ENCODE results near the gene PANK2.
"Not testable (repeated sequence)": the region's sequence is repeated elsewhere in the genome, so short reads cannot be mapped to it uniquely, and the experiment has no call there.

Gene PANK2

DNA sequence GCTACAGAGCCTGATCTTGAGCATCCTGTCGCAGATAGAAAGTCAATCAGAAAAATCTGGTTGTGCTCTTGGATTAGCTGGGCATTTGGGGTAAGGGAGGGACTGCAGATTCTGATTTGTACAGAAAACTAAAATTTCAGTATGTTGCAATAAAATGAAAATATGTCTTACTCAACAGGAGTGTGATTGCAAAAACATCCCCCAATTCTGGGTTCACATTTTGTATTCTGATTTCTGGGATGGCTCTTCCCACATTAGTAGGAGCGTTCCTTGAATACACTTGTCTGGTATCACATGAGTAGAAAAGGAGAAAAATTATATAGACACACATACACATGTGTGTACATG lies 40.5 kb downstream of the PANK2 start:
- no peak for DNase-seq (ENCODE audit: low spot score)

DNA sequence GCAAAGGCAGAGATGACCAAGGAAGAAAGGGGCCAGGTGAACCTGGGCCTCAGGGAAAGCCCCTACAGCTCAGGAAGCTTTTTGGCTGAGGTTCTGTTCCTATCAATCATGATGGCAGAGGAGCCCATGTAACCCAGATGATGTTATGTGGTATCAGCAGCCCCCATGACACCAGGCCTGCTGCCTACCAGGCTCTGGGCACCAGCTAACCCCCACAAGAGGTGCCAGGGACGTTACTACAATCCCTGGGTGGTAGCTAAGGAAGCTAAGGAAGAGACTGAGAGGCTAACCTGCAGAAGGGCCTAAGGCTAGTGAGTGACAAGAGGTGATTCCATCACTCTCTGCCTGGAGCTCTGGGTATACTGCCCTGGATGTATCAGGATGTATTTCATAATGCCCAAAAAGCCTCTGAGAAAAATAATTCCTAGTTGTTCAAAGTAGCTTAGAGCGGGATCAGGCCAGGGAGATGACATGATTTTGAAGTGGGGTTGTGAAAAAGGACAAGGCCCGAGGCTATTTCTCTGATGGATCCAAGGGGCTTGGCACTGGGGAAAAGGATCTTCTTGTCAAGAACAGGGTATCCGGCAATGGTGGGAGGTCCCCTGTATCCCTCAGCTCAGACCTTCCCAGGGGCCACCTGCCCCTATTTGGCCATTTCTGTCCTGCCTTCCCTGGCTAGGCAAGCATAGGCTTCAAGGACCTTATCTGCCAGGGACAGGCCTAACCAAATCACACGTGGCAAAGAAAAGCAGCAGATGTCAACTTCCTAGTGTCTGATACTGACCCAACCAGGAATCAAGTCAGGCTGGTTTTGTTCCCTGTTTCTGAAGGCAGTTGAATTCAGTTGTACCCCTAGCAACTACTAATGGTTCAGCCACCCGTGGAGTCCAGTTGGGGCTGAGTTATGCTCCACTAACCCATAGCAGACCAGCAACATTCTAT lies 41.3 kb downstream of the PANK2 start:
- DNase-seq (ENCODE audit: low spot score): no peak

DNA sequence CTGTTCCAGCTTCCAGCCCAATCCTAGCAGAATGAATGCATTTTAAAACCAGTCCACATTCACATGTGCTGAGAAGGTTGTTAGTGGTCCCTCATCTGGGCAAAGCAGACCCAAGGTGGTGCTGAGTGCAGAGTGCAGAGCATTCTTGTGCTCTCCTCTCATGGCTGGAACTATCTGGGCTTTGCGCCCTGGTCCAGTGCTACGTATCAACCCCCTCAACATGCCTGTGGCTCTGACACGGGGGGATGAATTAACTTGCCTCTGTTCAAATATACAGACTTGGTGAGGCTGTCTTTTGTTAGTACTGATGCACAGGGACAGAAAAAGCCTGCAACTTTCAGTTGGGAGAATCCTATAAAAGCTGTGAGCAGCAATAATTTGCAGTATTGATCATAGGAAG lies 42.5 kb downstream of the PANK2 start:
- DNase-seq (ENCODE audit: low spot score): no peak

DNA sequence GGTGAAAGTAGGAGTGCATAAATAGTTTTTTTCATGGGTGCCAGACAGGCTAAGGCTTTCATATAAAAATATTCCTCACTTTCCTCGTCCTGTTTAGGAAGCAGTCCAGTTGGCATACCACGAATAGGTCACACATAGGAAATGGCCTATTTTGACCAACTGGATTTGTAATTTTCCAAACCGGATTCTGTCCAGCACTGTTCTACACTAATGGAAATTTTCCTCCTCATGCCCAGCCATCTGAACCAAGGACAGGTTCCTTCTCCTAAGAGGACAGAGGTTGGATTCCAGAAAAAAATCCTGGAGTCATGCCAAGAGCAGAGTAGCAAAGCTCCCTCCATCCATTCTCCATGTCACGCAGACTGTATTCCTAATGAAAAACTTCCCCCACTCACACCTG lies 43.1 kb downstream of the PANK2 start:
- DNase-seq (ENCODE audit: low spot score): no peak

DNA sequence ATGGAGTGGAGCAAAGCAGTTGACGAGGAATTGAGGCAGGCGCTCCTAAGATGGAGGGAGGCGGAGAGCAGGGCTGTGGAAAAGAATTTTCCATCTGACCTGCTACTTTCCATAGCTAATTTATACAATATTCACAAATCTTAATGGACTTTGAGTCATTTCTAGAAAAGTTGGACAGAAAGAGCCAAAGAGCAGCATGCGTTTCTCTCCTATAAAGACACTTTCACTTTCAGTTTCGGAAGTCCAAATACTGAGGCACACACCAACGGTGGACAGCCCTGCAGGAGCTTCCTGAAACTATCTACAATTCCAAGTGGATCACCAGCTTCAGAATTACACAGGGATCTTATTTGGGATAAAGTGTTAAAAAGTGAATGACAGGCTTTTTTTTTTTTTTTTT lies 43.5 kb downstream of the PANK2 start:
- no peak for DNase-seq (ENCODE audit: low spot score)

DNA sequence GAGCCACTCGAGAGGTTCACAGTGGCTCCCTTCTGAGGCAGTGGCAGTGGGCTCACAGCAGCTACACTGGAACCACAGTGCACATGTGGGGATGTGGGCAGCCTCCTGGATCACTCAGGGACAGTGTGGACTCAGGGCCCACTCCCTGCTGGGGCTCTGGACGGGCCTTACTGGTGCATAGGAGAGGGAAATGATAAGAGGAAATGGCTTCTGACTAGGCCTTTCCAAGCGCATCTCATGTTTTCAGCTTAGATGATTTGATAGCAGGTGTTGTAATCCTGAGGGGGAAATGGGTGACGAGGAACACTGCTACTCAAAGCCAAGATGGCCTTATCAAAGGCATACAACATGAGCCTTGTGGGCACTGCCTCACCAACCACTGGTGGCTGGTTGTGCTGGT lies 44.0 kb downstream of the PANK2 start:
- no peak for DNase-seq (ENCODE audit: low spot score)

DNA sequence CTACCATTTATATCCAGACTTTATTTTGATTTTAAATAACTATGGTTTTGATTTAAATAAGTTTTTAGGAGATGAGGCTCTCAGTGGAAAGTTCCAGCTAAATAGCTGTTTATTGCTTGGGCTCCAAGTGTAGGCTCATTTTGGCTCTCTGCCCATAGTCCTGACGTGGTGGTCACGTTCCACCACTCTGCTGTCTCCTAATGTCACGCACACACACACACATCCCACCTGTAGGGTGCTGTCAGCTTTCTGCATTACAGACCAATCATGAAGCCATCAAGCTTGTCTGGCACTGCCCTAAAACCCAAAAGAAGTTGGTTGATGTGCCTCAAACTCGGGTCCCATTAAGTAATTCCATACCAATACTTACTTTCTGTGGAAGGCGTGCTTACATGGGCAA lies 45.4 kb downstream of the PANK2 start:
- no peak for DNase-seq (ENCODE audit: low spot score)

DNA sequence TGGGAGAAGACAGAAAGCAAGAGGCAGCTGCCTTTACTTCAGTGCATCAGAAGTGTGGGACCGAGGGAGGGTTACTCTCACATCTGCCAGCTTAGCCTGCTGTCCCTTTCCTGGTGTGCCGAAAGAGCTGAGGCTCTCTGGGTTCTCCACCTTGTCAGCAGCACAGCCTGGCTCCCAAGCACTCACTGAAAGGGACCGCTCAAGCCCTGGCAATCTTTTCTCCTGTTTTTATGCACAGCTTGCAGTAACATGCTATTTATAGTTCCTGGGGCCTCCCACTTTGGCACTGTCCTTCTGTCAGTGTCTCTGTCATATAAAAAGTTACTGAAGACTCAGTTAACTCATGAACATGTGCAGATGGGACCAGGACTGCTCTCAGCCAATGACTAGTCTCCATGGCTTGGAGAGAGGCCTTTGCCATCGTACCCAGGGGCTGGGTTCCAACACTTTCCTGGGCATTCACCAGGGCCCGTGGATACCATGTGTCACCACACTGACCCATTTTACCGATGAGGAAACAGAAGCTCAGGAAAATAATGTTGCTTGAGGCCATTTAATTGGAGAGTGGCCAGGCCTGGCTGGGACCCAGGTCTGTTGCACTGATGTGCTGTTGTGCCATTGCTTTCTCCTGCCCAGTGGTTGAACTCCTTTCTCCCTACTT lies 46.2 kb downstream of the PANK2 start:
- DNase-seq (ENCODE audit: low spot score): no peak

DNA sequence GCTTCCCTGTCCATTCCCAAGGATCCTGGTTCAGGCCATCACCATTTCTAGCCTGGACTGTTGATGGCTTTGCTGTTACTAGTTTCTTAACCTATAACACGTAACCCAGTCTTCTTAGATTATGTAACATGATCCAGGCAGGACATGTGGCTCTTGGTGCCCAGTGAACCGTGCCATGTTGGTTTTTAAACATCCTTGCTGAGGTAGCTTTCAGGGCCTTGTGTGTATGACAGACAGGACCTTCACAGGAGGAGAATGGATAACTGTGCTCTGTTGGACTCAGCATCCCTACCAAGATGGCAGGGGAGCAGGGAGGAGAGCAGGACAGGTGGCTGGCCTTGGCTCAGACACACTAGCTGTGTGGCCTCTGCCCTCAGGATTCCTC lies 46.8 kb downstream of the PANK2 start:
- DNase-seq (ENCODE audit: low spot score): no peak

DNA sequence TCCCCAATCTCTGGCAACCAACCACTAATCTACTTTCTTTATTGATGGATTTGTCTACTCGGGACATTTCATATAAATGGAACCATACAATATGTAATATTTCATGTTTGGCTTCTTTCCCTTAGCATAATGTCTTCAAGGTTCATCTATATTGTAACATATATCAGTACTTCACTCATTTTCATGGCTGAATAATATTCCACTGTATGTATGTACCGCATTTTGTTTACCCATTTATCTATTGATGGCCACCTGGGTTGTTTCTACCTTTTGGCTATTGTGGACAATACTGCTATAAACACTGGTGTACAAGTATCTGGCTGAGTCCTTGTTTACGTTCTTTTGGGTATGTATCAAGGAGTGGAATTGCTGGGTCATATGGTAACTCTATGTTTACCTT lies 48.4 kb downstream of the PANK2 start:
- no peak for DNase-seq (ENCODE audit: low spot score)

DNA sequence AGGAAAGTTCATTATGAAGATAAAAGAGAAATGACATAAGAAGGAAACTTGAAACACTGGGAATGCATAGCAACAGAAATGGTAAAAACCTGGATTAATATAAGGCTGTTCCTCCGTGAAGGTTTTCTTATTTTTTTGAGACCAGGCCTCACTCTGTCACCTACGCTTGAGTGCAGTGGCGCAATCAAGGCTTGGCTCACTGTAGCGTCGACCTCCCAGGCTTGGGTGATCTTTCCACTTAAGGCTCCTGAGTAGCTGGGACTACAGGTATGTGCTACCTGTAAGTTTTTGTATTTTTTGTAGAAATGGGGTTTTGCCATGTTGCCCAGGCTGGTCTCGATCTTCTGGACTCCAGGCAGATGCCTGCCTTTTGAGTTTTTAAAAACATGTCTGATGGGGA lies 51.7 kb downstream of the PANK2 start:
- DNase-seq (ENCODE audit: low spot score): no peak

DNA sequence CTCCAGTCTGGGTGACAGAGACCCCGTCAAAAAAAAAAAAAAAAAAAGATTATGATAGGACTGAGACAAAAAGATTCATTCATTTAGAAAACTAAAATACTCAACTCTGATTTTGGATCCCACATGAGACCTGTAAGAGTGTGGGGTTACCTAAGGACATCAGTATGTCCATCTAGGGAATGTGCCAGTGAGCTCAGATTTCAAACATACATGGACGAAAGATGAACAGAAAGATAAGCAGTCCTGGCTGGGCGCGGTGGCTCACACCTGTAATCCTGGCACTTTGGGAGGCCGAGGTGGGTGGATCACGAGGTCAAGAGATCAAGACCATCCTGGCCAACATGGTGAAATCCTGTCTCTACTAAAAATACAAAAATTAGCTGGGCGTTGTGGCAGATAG lies 57.5 kb downstream of the PANK2 start:
- DNase-seq (ENCODE audit: low spot score): not testable (repeated sequence)

DNA sequence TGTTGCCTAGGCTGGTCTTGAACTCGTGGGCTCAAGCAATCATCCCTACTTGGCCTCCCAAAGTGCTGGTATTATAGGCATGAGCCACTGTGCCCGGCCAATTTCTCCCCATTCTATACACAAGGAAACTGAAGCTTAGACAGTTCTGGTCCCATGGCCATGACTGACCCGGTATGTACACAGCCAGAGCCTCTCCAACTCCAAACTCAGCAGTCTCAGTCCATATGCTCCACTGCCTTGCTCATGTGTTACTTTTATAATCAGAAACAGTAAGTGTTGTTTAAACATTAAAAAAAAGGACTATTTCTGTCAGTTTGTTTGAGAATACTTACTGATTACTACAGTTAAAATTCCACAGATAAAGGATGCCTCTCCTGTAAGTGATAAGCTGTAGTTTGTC lies 75.5 kb downstream of the PANK2 start:
- no peak for DNase-seq (ENCODE audit: low spot score)

DNA sequence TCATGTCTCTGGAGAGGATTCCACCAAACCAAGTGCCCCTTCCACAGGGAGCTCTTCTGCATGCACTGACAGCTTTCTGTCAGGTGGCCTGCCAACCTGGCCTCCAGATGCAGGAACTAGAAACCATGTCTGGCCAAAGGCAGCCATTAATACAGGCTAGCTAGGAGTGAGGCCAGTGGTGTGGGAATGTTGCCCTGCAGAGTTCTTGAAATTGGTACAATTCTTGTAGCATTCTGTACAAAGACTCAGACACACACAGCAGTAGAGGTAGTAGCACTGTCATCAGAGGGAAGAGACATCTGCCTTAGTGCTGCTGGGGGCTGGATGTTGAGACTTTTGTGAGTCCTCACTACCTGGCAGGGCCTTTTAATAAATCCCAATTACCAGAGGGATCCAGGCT lies 77.4 kb downstream of the PANK2 start:
- DNase-seq (ENCODE audit: low spot score): no peak

DNA sequence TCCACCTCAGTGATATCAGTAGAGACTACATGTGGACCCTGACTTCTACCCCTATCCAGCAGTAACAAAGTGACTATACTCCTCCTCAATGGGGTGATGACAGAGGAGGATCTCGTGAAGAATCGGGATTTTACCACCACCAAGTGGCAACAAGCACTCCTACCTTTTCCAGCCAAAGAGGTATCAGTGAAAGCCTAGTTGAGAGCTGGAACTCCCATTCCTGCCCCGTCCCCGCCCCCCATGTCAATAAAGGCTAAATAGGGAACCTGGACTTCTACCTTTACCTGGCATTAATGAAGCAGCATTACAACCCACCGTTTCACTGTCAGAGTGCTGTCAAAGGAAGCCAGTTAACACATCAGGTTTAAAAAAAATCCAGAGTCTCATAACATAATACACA lies 80.8 kb downstream of the PANK2 start:
- DNase-seq (ENCODE audit: low spot score): no peak

DNA sequence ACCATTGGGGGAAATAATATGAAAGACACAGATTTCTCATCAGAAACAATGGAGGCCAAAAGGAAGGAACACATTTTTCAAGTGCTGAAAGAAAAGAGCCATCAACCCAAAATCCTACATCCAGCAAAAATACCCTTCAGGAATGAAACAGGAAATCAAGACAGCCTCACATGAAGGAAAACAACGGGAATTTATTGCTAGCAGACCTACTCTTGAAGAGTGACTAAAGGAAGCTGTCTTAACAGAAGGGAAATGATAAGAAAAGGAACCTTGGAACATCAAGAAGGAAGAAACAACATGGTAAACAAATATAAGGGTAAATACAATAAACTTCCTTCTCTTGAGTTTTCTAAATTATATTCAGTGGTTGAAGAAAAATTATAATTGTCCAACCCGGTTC lies 82.0 kb downstream of the PANK2 start:
- no peak for DNase-seq (ENCODE audit: low spot score)

DNA sequence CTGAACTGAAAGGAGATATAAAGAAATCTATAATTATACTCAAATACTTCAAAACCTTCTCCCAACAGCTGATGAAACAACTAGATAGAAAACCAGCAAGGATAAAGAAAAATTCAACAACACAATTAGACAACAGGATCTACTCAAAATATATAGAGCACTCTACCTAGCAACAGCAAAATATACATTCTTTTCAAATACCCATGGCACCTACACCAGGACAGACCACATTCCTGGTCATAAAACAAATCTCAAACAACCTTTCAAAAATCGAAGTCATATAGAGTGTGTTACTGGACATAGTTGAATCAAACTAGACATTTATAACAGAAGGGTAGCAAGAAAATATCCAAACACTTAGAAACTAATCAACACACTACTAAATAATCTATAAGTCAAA lies 83.0 kb downstream of the PANK2 start:
- DNase-seq (ENCODE audit: low spot score): no peak

DNA sequence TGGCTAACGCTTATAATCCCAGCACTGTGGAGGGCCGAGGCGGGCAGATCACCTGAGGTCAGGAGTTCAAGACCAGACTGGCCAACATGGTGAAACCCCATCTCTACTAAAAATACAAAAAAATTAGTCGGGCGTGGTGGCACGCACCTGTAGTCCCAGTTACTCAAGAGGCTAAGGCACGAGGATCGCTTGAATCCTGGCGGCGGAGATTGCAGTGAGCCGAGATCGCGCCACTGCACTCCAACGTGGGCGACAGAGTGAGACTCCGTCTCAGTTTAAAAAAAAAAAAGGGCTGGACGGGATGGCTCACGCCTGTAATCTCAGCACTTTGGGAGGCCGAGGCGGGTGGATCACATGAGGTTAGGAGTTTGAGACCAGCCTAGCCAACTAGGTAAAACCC lies 83.4 kb downstream of the PANK2 start:
- not testable (repeated sequence) for DNase-seq (ENCODE audit: low spot score)

DNA sequence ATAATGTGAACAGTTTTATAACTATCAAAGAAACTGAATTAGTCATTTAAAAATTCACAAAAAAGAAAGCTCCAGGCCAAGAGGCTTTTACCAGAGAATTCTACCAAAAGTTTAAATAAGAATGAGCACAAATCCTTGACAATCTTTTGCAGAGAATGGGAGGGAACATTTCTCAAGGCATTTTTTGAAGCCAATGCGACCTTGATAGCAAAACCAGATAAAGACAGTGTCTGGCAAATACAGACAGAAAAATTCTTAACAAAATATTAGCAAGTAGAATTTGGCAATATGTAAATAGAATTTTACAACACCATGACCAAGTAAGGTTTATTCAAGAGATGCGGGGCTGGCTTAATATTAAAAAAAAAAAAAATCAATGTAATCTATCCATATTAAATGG lies 84.5 kb downstream of the PANK2 start:
- DNase-seq (ENCODE audit: low spot score): no peak

DNA sequence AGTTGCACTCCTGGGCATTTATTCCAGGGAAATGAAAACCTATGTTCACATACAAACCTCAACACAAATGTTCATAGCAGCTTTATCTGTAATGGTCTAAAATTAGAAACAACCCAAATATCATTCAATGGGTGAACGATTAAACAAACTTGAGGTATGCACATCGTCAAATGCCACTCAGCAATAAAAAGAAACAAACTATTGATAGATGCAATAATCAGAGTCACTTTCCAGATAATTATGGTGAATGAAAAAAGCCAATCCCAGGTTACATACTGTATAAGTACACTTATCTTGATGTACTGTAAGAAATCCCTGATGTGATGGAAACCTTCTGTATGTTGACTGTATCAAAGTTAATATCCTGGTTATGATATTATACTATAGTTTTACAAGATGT lies 87.3 kb downstream of the PANK2 start:
- DNase-seq (ENCODE audit: low spot score): no peak
